ENCODE results near the gene IFNA13. TPM values are rescaled to one million over a fixed set of nuclear protein-coding genes. Genes with fewer than 3 reads are reported as not detected.

The IFNA13 gene
- total and polyA plus RNA-seq, 2 of the 13 experiments (the other 11 are each of a cell fraction or from before 2014, with no cell fraction given) = not detected

DNA sequence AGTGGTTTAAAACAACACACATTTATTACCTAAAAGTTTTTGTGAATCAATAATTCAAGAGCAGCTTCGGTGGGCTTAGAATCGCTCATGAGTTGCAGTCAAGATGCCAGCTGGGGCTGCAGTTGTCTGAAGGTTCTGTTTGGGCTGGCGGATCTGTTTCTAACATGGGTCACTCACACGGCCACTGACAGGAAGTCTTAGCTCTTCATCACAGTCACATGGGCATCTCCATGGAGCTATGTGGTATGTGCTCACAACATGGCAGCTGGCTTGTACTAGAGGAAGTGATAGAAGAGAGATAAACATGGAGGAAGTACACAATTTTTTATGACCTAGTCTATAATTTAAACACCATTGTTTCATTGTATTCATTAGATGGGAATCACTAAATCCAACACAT is 43.8 kb downstream of the IFNA13 start (continued):
- TF ChIP-seq FOXO1 (CRISPR knock-in tag; IDR thresholded peaks at IDR 0.05) (no peak), ZNF232 (CRISPR knock-in tag; IDR thresholded peaks at IDR 0.05; ENCODE audit: borderline replicate concordance) (no peak), IRX3 (CRISPR knock-in tag; IDR thresholded peaks at IDR 0.05; ENCODE audit: borderline replicate concordance, low read depth) (no peak), NFYB (CRISPR knock-in tag; IDR thresholded peaks at IDR 0.05) (no peak), REXO4 (CRISPR knock-in tag; IDR thresholded peaks at IDR 0.05; ENCODE audit: borderline replicate concordance) (no peak)
- TF ChIP-seq, protein P1, sequence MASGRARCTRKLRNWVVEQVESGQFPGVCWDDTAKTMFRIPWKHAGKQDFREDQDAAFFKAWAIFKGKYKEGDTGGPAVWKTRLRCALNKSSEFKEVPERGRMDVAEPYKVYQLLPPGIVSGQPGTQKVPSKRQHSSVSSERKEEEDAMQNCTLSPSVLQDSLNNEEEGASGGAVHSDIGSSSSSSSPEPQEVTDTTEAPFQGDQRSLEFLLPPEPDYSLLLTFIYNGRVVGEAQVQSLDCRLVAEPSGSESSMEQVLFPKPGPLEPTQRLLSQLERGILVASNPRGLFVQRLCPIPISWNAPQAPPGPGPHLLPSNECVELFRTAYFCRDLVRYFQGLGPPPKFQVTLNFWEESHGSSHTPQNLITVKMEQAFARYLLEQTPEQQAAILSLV (CRISPR knock-in tag; IDR thresholded peaks at IDR 0.05; ENCODE audit: borderline replicate concordance) = no peak
- TF ChIP-seq, protein P2, sequence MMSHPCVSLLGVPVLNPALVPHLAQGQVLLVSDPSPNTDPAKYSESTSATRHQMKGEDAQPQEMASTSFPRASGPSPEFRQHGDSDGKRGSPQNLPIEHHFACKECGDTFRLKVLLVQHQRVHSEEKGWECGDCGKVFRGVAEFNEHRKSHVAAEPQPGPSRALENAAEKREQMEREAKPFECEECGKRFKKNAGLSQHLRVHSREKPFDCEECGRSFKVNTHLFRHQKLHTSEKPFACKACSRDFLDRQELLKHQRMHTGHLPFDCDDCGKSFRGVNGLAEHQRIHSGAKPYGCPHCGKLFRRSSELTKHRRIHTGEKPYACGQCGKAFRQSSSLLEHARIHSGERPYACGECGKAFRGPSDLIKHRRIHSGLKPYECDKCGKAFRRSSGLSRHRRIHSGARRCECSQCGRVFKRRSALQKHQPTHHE (CRISPR knock-in tag; IDR thresholded peaks at IDR 0.05; ENCODE audit: borderline replicate concordance) = no peak
- TF ChIP-seq, protein P3, sequence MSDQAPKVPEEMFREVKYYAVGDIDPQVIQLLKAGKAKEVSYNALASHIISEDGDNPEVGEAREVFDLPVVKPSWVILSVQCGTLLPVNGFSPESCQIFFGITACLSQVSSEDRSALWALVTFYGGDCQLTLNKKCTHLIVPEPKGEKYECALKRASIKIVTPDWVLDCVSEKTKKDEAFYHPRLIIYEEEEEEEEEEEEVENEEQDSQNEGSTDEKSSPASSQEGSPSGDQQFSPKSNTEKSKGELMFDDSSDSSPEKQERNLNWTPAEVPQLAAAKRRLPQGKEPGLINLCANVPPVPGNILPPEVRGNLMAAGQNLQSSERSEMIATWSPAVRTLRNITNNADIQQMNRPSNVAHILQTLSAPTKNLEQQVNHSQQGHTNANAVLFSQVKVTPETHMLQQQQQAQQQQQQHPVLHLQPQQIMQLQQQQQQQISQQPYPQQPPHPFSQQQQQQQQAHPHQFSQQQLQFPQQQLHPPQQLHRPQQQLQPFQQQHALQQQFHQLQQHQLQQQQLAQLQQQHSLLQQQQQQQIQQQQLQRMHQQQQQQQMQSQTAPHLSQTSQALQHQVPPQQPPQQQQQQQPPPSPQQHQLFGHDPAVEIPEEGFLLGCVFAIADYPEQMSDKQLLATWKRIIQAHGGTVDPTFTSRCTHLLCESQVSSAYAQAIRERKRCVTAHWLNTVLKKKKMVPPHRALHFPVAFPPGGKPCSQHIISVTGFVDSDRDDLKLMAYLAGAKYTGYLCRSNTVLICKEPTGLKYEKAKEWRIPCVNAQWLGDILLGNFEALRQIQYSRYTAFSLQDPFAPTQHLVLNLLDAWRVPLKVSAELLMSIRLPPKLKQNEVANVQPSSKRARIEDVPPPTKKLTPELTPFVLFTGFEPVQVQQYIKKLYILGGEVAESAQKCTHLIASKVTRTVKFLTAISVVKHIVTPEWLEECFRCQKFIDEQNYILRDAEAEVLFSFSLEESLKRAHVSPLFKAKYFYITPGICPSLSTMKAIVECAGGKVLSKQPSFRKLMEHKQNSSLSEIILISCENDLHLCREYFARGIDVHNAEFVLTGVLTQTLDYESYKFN (CRISPR knock-in tag; conservative IDR thresholded peaks at IDR 0.05) = no peak
